GM23338 (cell line): ENCODE data around the gene SHISAL2B. TPM values are rescaled to one million over a fixed set of nuclear protein-coding genes. Genes with fewer than 3 reads are reported as not detected.

Source experiments
- ATAC-seq: fragments of 200-7000 bp; cut with Tn5 transposase; 3 replicates; pipeline ENCODE4 v1.9.1; 2020
- DNase-seq: peaks from one replicate; pipeline ENCODE4 v3.0.0-alpha.2; 2015; ENCODE audit warnings: low spot score
- H2AFZ ChIP-seq: fragments of 200-600 bp; sonication (generic); 2 replicates; pipeline ENCODE4 v1.8.0; 2016; ENCODE audit warnings: antibody characterized with exemption, mild to moderate bottlenecking, moderate library complexity
- H3F3A ChIP-seq: fragments of 200-600 bp; sonication (generic); replicated peaks from 2 replicates; pipeline ENCODE4 v1.8.0; 2017; ENCODE audit warnings: antibody characterized with exemption, mixed run types, low read depth
- H3K27ac ChIP-seq: fragments of 200-600 bp; sonication (generic); 2 replicates; pipeline ENCODE4 v1.6.1; 2016; ENCODE audit warnings: low read depth
- H3K27me3 ChIP-seq: fragments of 200-600 bp; sonication (generic); 2 replicates; pipeline ENCODE4 v1.8.0; 2016; ENCODE audit warnings: mild to moderate bottlenecking, mixed run types, moderate library complexity; ENCODE audit not compliant: insufficient read depth
- H3K36me3 ChIP-seq: fragments of 200-600 bp; sonication (generic); 2 replicates; pipeline ENCODE4 v1.8.0; 2016; ENCODE audit warnings: mild to moderate bottlenecking; ENCODE audit not compliant: insufficient read depth
- H3K4me1 ChIP-seq: fragments of 200-600 bp; sonication (generic); 2 replicates; pipeline ENCODE4 v1.8.0; 2016; ENCODE audit warnings: mild to moderate bottlenecking, moderate library complexity; ENCODE audit not compliant: insufficient read depth
- H3K4me2 ChIP-seq: fragments of 200-600 bp; sonication (generic); 2 replicates; pipeline ENCODE4 v1.7.1; 2017; ENCODE audit warnings: mixed run types
- H3K4me3 ChIP-seq: fragments of 200-600 bp; sonication (generic); 2 replicates; pipeline ENCODE4 v1.6.1; 2016; ENCODE audit warnings: mixed run types
- H3K79me2 ChIP-seq: fragments of 200-600 bp; sonication (generic); replicated peaks from 2 replicates; pipeline ENCODE4 v1.8.0; 2017; ENCODE audit warnings: mild to moderate bottlenecking; ENCODE audit not compliant: insufficient read depth
- H3K9me2 ChIP-seq: fragments of 200-600 bp; sonication (generic); 2 replicates; pipeline ENCODE4 v1.8.0; 2017; ENCODE audit not compliant: insufficient read depth
- H4K20me1 ChIP-seq: fragments of 200-600 bp; sonication (generic); replicated peaks from 2 replicates; pipeline ENCODE4 v1.8.0; 2017; ENCODE audit warnings: mild to moderate bottlenecking; ENCODE audit not compliant: insufficient read depth
- H3K27ac Mint-ChIP-seq: 2 replicates; pipeline ENCODE4 v1.8.0; 2020; ENCODE audit warnings: inconsistent platforms, mild to moderate bottlenecking, moderate library complexity, mixed read lengths
- H3K27me3 Mint-ChIP-seq: 3 replicates; pipeline ENCODE4 v1.8.0; 2022; ENCODE audit warnings: low read depth, mild to moderate bottlenecking, moderate library complexity, mixed read lengths, inconsistent platforms; ENCODE audit not compliant: insufficient read depth, poor library complexity
- H3K36me3 Mint-ChIP-seq: 3 replicates; pipeline ENCODE4 v1.8.0; 2021; ENCODE audit warnings: low read depth, mild to moderate bottlenecking, inconsistent platforms, moderate library complexity, mixed read lengths
- H3K4me1 Mint-ChIP-seq: 3 replicates; pipeline ENCODE4 v1.8.0; 2020; ENCODE audit warnings: mild to moderate bottlenecking, inconsistent platforms, mixed read lengths
- H3K4me3 Mint-ChIP-seq: 3 replicates; pipeline ENCODE4 v1.8.0; 2021; ENCODE audit warnings: moderate library complexity, mild to moderate bottlenecking, inconsistent platforms, mixed read lengths
- H3K9me3 Mint-ChIP-seq: 3 replicates; pipeline ENCODE4 v1.8.0; 2020; ENCODE audit warnings: moderate library complexity, mild to moderate bottlenecking, inconsistent platforms, mixed read lengths
- CTCF ChIP-seq, 2 experiments: fragments of 200-600 bp in 1 of 2; sonication (generic) in 1 of 2; conservative IDR thresholded peaks; 2 replicates each; pipeline versions ENCODE4 v1.5.1 to v1.6.1; 2016 to 2017; ENCODE audit warnings: antibody characterized with exemption in 2 of 2, low read depth in 2 of 2, mild to moderate bottlenecking in 2 of 2, moderate library complexity in 1 of 2
- EZH2 ChIP-seq: fragments of 200-600 bp; sonication (generic); IDR thresholded peaks from one replicate; pipeline ENCODE4 v1.8.0; 2017; ENCODE audit warnings: antibody characterized with exemption, mild to moderate bottlenecking, low read depth; ENCODE audit not compliant: unreplicated experiment
- EZH2phosphoT487 ChIP-seq: fragments of 200-600 bp; sonication (generic); IDR thresholded peaks from one replicate; pipeline ENCODE4 v1.8.1; 2018; ENCODE audit warnings: antibody characterized with exemption; ENCODE audit not compliant: unreplicated experiment
- NANOG ChIP-seq: IDR thresholded peaks from 2 replicates; pipeline ENCODE4 v1.6.1; 2016; ENCODE audit warnings: antibody characterized with exemption, borderline replicate concordance
- STAT1 ChIP-seq: IDR thresholded peaks from one replicate; pipeline ENCODE4 v1.6.1; 2016; ENCODE audit warnings: antibody characterized with exemption; ENCODE audit not compliant: unreplicated experiment
- ZNF331 ChIP-seq: fragments of 250-450 bp; sonication (Bioruptor Pico); IDR thresholded peaks from 2 replicates; pipeline ENCODE4 v1.5.0; 2020; ENCODE audit warnings: low read depth, mild to moderate bottlenecking, moderate library complexity
- polyA plus RNA-seq: library from polyadenylated mRNA; unstranded; fragments of >200 nt; fragmentation: Nextera tagmentation; extraction: Ambion mirVana; gene quantifications from 2 replicates; pipeline ENCODE4 v1.2.1, GENCODE V29; 2016
- total RNA-seq: library from RNA; depleted of rRNA; stranded (reverse); fragments of >200 nt; shearing (Covaris generic); gene quantifications from 2 replicates; pipeline ENCODE4 v1.2.3, GENCODE V29; 2014

SHISAL2B gene
- total and polyA plus RNA-seq, 2 experiments from 2014 or later = 12.3 to 21.1 TPM

- H3K4me3 Mint-ChIP-seq = no peak overlapping the region
- ATAC-seq = no peak
These were observed 11.9 kb upstream of the SHISAL2B start for GRCh38 chr5:64678374-64678773.

DNA sequence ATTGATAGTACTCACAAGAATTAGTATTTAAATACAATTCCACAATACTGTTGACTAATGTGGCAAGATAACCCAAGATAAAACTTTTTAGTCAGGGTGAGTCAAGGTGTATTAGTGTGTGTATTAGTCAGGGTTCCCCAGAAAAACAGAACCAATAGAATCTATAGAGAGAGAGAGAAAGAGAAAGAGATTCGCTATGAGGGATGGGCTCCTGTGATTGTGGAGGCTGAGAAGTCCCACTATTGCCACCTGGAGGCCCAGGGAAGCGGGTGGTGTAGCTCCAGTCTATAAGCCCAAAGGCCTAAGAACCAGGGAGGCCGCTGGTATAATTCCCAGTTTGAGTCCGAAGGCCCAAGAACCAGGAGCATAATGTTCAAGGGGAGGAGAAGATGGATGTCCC lies 10.0 kb upstream of the SHISAL2B start:
- Histone ChIP-seq H3F3A (no peaks in the 10 kb centered on the region), H3K79me2 (no peaks in the 10 kb centered on the region), H3K4me3 (no peak overlapping the region), H3K4me2 (no peak overlapping the region), H4K20me1 (no peaks in the 10 kb centered on the region), H3K9me2 (no peaks in the 10 kb centered on the region; the same call in 1 of the 2 replicates), H3K4me1 (0 out of 2 replicates have a peak, but pooled peaks cover 10% of the 10 kb centered on the region), H3K36me3 (no peaks in the 10 kb centered on the region), H3K27me3 (no peaks in the 10 kb centered on the region), H2AFZ (no peak overlapping the region), H3K27ac (no peak overlapping the region)
- ATAC-seq (peak; percentile 87), DNase-seq (peak; percentile 70)
- no peaks in the 10 kb centered on the region for H3K9me3 Mint-ChIP-seq
- H3K4me3 Mint-ChIP-seq = no peak overlapping the region
- no peaks in the 10 kb centered on the region for H3K27me3 Mint-ChIP-seq
- peak; percentile 53 to 65 for TF ChIP-seq CTCF (conservative IDR thresholded peaks at IDR 0.05; ENCODE audit: low read depth in 2 of 2)
- no peak for TF ChIP-seq EZH2
- H3K27ac Mint-ChIP-seq = no peak overlapping the region
- H3K36me3 Mint-ChIP-seq = no peaks in the 10 kb centered on the region
- peaks cover 10% of the 10 kb centered on the region for H3K4me1 Mint-ChIP-seq

More at GRCh38 chr5:64678374-64678773, 11.9 kb upstream of the SHISAL2B start:
- H3K4me3 ChIP-seq = no peak overlapping the region
- Mint-ChIP-seq H3K4me1 (peaks cover 10% of the 10 kb centered on the region), H3K36me3 (no peaks in the 10 kb centered on the region), H3K27ac (no peak overlapping the region), H3K27me3 (no peaks in the 10 kb centered on the region), H3K9me3 (no peaks in the 10 kb centered on the region)
- no peak overlapping the region for H2AFZ ChIP-seq
- H3K9me2 ChIP-seq = no peaks in the 10 kb centered on the region; the same call in 1 of the 2 replicates
- no peaks in the 10 kb centered on the region for H3K36me3 ChIP-seq
- no peaks in the 10 kb centered on the region for H3K79me2 ChIP-seq
- H3K4me1 ChIP-seq = 0 out of 2 replicates have a peak, but pooled peaks cover 6% of the 10 kb centered on the region
- H4K20me1 ChIP-seq = no peaks in the 10 kb centered on the region
- DNase-seq = no peak
- TF ChIP-seq CTCF (conservative IDR thresholded peaks at IDR 0.05; ENCODE audit: low read depth in 2 of 2) = no peak
- TF ChIP-seq ZNF331 (CRISPR knock-in tag) = no peak
- no peak for TF ChIP-seq EZH2phosphoT487
- no peak for TF ChIP-seq STAT1
- no peak for TF ChIP-seq NANOG
- H3F3A ChIP-seq = no peaks in the 10 kb centered on the region
- H3K27ac ChIP-seq = no peak overlapping the region
- no peaks in the 10 kb centered on the region for H3K27me3 ChIP-seq
- H3K4me2 ChIP-seq = no peak overlapping the region
